GM18907 (cell line): ENCODE results near the gene LUZP2.

Source experiments
- ATAC-seq: cut with Tn5 transposase; IDR thresholded peaks from one replicate; pipeline ENCODE4 v1.9.1; 2021; ENCODE audit warnings: mild to moderate bottlenecking, moderate library complexity; ENCODE audit not compliant: unreplicated experiment

Gene LUZP2

DNA sequence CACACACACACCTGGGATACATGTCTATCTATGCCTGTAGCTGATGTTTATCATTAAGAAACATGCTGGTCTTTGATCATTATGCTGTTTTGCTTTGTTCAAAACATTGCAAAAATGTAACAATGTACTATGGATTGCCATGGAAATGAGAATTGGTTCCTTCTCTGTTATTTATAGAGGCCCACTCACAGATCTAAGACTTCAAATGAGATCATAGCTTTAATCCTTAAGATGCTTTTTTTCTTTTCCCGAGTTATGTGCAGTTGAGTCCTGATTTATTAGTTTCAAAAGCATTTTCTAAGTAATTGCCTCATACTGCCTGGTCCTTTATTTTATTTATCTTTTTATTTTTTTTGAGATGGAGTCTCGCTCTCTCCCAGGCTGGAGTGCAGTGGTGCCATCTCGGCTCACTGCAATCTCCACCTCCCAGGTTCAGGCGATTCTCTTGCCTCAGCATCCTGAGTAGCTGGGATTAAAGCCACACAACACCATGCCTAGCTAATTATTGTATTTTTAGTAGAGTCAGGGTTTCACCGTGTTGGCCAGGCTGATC lies 131.4 kb downstream of the LUZP2 start:
- no peak for ATAC-seq

DNA sequence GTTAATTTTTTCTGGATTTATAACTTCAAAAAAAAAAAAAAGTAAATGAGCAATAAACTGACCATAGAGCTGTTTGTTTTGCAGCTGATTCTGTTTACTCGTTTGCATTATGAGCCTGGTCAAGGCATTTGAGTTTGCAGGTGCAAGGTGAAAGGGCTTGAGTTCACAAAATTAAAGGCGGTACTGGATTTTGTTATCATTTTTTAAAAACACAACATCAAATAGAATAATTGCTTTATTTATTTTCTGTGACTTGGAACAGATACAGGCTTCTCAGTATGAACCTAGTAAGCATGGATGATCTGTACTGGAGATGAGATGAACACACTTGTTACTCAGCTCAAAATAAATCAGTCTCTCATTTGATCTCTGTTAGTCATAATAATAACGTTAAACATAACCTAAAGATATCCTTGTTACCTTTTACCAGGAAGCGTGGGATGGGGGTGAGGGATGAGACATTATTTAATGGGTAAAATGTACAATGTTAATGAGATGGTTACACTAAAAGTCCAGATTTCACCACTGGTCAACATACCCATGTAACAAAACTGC lies 137.8 kb downstream of the LUZP2 start:
- no peak for ATAC-seq

DNA sequence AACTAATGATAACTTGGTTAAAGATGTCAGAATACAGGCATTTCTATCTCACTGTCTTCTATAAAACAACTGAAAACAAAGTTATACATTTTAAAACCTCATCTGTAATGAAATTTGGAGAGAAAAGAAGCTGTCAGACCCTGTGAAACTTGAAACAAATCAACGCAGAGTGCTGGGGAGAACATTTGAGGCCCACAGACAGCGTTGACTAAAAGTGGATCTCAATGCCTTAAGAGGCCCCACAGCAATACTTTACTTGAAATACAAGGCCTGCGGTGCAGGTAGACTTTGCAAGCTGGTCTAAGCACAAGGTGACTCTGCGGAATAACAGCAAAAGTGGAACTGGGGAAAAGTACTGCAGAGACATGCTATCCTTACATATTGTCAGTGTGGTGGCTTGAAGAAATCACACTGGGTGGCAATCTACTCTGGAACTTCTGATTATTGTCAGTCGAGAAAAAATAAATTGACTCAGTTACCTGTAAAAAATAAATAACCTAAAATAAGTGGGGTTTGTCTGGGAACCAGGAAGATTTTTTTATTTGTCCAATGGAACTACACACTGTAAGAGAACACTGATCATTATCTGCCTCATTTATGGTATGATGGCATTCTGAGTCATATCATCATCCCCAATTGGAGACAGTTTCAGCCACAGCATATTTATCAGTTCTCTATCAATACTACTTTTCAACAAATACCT lies 138.9 kb downstream of the LUZP2 start:
- no peak for ATAC-seq

DNA sequence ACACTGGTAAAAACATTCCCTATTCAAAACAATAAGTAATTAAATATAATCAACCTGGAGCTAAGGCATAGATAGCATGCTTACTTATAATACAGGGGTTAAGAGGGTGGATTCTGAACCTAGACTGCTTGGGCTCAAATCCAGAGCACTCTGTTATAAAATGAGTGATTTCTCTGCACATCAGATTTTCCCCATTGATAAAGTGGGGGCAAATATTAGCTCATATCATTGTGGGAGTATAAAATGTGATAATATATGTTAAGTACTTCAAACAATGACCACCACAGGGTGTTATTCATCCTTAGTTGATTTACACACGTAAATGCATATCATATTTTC lies 139.4 kb downstream of the LUZP2 start:
- ATAC-seq, result no peak

DNA sequence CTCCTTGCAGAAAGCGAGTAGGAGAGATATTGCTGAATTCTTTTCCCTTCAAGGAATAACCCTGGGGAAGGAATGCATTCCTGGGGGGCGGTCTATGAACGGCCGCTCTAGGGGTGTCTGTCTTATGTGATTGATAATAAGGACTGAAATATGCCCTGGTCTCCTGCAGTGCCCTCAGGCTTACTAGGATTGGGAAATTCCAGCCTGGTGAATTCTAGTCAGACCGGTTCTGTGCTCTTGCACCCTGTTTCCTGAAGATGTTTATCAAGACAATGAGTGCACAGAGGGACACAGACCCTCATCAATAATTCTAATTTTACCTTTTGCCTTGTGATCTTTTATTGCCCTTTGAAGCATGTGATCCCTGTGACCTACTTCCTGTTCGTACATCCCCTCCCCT lies 140.7 kb downstream of the LUZP2 start:
- ATAC-seq, result no peak

DNA sequence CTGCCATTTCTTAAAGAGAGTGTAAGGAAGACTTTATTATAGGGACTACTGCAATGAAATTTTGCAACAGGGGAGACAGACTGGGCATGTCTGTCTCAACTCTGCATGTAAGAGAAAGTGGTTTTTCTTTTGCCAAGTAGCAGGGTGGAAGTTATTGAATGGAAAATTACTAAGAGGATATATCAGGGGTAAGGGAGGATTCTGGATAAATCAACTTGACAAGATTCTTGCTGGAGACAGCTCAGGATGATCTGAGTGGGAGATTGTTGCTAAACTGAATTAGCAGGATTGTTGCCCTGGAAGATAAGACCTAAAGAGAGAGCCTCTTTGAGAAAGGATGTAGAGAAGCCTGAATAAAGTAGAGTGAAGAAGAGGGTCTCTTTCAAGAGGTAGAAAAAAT lies 145.8 kb downstream of the LUZP2 start:
- ATAC-seq, result no peak

DNA sequence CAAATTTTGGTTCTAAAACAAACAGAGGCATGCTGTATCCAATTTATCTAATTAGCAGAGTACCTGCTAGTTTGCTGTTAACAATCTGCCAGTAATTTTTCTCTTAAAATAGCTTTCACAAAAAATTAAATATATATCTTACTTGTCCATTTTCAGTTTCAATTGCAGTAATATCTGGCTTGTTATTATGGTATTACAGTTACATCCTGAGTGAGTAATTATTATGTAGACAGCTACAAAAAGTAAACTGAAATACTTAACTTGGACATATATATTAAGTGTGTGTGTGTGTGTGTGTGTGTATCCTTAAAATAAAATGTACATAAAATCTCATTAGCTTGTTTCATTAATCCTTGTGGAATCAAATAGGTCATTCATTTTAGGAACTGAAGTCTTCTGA lies 148.7 kb downstream of the LUZP2 start:
- ATAC-seq, result no peak

DNA sequence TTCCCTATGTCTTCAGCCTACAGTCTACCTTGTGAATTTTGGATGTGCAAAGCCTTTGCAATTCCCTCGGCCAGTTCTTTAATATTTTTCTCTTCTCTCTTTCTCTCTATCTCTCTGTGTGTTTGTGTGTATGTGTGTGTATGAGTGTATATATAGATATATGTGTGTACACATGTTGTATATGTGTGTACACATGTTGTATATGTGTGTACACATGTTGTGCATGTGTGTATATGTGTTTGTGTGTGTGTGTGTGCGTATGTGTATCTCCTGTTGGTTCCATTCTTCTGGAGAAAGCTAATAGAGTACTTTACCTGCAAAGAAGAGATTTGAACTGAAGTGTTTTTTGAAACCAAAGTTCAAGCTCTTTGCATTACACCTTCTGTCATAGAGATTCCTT lies 155.0 kb downstream of the LUZP2 start:
- ATAC-seq, result no peak

DNA sequence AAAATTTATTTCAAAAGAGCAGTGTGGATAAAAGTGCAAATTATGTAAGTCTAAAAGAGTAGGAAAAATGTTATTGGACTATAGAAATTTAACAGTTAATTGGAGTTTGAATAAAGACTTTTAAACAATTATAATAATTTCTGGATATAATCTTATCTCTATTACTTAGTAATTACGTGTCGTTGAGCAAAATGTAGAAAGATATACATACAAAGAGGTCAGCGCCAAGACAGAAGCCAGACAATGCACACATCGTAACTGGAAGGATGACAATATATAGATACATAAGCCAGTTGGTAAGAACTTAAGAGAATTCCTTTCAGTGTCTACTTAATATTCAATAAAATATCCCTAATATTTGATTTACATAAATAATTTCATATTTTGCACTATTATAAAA lies 157.0 kb downstream of the LUZP2 start:
- ATAC-seq, result no peak

DNA sequence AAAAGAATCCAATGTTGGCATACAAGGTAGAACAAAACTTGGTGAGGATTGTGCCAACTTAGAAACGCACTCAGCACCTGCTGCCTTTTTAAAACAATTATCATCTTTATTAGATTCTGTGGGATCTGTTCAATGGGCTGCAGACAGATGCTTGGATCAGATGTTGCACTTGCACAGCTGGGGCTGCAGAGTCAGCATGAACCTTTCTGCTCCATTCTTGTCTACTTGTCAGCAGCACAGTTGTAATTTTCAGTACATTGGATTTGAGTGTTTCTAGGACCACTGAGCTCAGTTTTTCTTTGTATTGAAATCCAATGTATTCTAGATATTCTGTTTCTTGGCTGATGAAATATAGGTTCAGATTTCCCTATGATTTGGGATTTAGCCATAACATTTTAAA lies 164.5 kb downstream of the LUZP2 start:
- ATAC-seq, result no peak

DNA sequence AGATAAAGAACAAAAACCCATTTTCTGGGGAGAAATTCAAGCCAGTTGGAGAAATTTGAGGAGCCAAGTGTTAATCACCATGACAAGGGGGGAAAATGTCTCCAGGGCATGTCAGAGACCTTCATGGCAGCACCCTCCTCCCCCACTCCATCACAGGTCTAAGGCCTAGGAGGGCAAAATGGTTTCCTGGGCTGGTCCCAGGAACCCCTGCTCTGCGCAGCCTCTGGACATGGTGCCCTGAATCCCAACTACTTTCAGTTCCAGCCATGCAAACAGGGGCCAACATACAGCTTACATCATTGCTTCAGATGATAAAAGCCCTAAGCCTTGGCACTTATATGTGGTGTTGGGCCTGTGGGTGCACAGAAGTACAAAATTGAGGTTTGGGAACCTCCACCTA lies 167.5 kb downstream of the LUZP2 start:
- ATAC-seq, result no peak

DNA sequence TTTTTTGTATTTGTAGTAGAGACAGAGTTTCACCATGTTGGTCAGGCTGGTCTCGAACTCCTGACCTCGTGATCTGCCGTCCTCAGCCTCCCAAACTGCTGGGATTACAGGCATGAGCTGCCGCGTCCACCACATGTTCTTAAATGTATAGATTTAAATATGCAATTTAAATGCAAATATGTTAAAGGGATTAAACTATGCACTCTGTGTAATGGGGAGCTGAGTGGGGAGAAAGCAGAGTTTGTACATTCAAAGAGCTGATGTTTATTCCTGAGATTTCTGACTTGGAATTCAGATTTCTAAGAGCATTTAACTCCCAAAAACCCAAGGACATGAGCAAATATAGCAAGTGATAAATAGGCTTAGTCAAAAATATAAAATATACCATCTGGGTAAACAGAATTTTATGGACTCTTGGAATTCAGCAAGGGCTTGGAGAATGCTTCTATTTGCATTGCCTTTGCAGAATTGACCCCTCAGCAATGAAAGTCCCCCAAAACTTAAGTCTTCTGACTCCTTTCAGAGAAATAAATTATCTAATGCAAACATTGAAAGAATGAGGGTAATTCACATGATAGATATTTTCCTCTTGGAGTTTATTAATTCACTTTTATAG lies 170.6 kb downstream of the LUZP2 start:
- no peak for ATAC-seq

DNA sequence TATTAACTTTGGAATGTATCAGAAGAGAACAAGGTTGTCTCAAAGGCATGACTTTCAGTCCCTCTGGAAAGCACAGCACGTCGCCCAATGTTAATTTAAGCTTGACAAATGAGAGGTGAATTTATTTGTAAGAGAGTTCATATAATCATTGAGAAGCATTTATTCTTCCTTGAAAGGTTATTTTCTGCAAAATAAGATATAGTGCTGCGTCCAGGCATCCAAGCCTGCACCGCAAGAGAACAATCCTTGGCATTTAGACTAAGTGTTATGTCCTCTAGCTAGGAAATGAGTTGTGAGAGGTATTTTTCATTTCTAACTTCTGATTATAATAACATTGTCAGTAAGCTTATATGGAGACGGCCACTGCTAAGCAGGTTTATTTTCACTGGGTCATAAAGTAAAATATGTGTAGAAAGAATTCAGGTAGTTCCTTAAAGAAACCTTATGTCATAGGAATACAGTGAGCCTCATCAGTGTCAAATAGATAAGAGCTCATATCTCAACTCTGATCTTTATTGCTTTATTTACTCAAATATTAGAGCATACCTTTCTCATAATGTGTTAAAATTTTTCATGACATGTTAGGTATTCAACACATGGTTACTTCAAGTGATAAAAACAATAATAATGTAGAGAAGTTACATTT lies 182.0 kb downstream of the LUZP2 start:
- no peak for ATAC-seq

DNA sequence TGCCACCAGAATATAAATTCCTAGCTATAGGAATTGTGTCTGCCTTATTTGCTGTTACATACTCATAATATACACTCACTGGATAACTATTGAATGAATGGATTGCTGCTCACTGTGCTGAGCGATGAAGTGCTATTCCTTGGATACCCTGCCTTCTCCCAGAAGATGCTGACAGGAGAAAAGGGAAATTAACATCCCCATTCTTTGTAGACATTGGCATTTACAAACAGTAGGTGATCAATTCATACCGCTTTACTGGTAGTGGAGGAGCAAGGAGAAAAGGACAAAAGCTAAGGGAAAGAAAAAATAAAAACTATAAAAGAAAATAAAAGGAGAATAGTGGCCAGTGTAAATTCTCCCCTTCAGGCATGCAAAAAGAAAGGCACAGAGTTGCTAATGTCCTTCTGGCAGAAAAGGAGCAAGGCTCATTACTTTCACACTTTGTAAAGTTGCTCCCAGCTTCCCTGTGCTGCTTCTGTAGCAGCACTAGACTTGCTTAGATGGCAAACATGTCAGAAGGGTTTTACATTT lies 183.0 kb downstream of the LUZP2 start:
- no peak for ATAC-seq

DNA sequence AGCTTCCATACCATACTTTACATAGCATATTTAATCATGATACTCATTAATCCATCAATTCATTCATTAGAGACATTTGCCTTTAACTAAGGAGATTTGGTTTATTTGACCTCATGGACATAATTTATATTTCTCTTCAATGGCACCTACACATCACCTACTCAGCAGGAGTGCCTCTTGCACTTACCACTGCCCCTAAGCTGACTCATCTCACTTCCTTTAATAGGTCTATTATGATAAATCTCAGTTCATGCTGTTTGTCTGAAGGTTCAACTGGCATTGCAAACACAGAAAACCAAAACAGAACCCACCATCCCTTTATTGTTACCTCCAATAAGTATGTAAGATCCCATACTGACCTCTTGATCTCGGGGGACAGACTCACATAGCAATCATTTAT lies 186.7 kb downstream of the LUZP2 start:
- ATAC-seq, result no peak

DNA sequence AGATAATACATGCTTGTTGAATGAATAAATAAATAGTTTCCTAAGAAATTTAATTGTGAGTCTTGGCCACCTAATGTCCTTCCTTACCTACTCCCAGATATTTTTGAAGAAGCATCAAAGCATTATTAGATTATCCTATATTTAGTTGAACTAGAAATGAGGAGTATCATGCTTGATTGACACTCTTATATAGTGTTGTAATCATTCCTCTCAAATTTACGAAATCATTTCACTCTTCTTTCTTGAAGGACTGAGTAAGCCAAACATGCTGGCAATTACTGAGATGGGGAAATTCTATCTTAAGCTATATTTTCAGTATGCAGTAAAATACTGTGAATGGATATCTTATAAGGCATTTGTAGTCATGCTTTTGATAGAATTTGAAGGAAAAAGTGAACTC lies 189.0 kb downstream of the LUZP2 start:
- ATAC-seq, result no peak

DNA sequence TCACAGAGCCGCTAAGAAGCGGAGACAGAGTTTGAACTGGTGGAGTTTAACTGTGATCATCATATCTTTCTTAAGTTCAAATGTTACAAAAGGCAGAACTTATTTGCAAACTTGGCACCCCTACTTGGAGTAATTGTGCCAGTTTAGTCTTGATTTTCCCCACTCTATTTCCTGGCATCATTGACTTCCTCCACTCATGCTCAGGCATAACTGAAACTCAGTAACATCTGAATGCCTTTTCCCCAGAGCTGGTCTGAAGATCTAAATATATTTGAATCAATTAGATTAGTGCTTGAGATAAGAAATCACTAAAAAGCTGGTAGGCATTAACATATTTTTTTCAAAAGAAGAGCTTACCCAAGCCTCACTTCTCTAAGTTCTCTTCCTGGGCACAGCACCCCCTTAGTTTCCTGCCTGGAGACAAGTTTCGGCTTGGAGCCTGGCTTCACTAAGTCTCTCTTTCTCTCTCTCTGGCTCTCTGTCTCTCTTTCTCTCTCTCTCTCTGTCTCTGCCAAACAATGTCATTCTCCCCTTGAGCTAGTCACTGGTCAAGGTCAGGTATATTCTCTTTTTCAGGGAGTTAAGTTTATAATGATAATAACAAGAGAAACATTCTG lies 190.8 kb downstream of the LUZP2 start:
- no peak for ATAC-seq

DNA sequence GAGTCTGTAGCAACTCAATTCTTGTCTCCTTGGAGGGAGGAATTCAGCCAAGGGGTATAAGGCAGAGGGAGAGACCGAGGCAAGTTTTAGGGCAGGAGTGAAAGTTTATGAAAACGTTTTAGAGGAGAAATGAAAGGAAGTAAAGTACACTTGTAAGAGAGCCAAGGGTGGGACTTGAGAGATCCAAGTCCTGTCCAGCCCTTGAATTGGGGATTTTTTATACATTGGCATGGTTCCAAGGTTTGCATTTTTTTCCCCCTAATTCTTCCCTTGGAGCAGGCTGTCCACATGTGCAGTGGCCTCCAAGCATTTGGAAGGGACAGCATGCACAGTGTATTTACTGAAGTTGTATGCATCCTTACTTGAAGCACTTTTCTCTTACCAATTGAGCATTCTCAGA lies 192.1 kb downstream of the LUZP2 start:
- ATAC-seq, result no peak

DNA sequence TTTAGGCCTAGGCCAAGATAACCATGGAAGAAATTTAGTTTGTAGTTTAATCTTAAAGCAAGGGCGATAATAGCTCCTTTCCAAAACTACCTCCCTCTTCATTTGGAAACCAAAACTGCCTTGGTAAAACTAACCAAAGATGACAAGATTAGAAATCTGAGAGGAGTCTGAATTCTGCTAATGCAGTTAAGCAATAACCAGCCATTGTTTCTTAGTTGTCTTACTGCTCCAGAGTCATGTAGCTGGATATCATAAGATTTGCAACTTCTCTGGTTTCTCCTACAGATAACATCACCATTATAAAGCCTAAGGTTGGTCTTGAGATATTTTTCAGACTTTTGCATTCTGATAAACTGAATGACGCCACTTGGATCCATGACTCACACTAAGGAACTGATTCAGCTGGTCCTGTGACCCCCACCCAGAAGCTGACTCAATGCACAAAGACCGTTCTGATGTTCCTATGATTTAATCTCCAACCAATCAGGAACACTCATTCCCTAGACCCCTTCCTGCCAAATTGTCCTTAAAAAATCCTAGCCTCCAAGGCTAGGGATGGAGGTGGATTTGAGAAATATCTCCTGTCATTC lies 200.8 kb downstream of the LUZP2 start:
- no peak for ATAC-seq

DNA sequence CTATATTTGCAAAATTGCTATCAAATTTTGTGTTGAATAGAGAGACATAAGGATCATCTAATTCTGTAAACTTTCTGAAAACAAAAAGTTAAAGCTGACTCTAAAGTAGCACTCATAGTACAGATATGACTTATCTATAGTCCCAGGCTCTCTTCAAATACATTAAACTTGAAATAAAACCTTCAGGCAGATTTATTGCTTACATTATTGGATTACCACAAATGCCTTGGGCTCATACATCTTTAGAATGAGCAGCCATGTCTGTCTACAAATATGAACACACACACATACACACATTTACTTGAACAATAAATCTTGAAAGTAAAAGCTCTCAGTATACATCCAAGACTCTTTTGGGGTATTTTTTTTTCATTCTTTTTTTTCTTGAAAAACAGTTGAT lies 207.9 kb downstream of the LUZP2 start:
- ATAC-seq, result no peak

DNA sequence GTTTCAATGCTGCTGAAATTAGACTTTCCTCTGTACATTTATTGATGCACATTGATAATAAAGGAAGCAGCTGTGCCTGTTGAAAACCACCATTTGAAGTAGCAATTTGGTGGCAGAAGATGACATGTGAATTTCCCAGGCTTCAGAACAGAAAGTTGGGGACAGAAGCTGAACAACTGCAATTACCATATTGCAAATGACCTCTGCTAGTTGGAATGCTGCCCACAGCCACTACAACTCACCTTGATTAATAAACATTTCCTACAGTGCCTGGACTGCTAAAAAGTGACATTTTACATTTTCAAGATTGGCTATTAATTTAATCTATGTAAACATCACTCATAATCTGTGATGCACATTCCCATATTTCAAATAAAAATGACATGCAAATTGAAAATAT lies 208.6 kb downstream of the LUZP2 start:
- ATAC-seq, result no peak
